PC-3 (cell line): ENCODE data around the gene GALNT11. TPM values are rescaled to one million over a fixed set of nuclear protein-coding genes. Genes with fewer than 3 reads are reported as not detected.

ENCODE experiments used
- ATAC-seq: fragments of 200-7000 bp; cut with Tn5 transposase; 2 replicates; pipeline ENCODE4 v1.9.1; 2020; ENCODE audit warnings: mild to moderate bottlenecking, moderate library complexity
- BruUV-seq: library from RNA; stranded (reverse); fragments of 400-500 nt; replicated peaks from 2 replicates; lab custom pipeline; 2021; lab: Mats Ljungman, UMichigan
- CTCF ChIA-PET: fragments of 300-600 bp; sonication (Branson Sonifier 250); formaldehyde crosslinking; loops from one replicate; lab custom pipeline; 2022; ENCODE audit warnings: antibody characterized with exemption; lab: Charles Lee
- POLR2A ChIA-PET: fragments of 300-600 bp; sonication (Branson Sonifier 250); formaldehyde crosslinking; loops from one replicate; lab custom pipeline; 2022; ENCODE audit warnings: antibody characterized with exemption; ENCODE audit not compliant: unreplicated experiment; lab: Charles Lee
- DNase-seq: peaks from one replicate; pipeline ENCODE4 v3.0.0-alpha.2; 2015
- H2AFZ ChIP-seq: fragments of 300-600 bp; sonication (generic); 2 replicates; pipeline ENCODE4 v1.6.0; 2016; ENCODE audit warnings: antibody characterized with exemption, low read length
- H3F3A ChIP-seq: fragments of 300-600 bp; sonication (generic); one replicate; pipeline ENCODE4 v1.6.0; 2017; ENCODE audit warnings: antibody characterized with exemption, low read length, control low read depth, mild to moderate bottlenecking; ENCODE audit not compliant: unreplicated experiment
- H3K27ac ChIP-seq: fragments of 300-600 bp; sonication (generic); 2 replicates; pipeline ENCODE4 v1.5.1; 2016; ENCODE audit warnings: mild to moderate bottlenecking, low read length
- H3K27me3 ChIP-seq: fragments of 300-600 bp; sonication (generic); 2 replicates; pipeline ENCODE4 v1.6.1; 2016; ENCODE audit warnings: low read length, mixed read lengths
- H3K36me3 ChIP-seq: fragments of 300-600 bp; sonication (generic); 2 replicates; pipeline ENCODE4 v1.6.1; 2016; ENCODE audit warnings: low read depth, mixed run types, low read length, mixed read lengths
- H3K4me1 ChIP-seq: fragments of 300-600 bp; sonication (generic); 2 replicates; pipeline ENCODE4 v1.5.1; 2016; ENCODE audit warnings: low read length; ENCODE audit not compliant: insufficient read depth
- H3K4me2 ChIP-seq: fragments of 300-600 bp; sonication (generic); 2 replicates; pipeline ENCODE4 v1.6.0; 2016; ENCODE audit warnings: low read length
- H3K4me3 ChIP-seq: fragments of 300-600 bp; sonication (generic); 2 replicates; pipeline ENCODE4 v1.5.1; 2016; ENCODE audit warnings: mild to moderate bottlenecking, low read length, mixed read lengths
- H3K79me2 ChIP-seq: fragments of 300-600 bp; sonication (generic); 2 replicates; pipeline ENCODE4 v1.6.1; 2017; ENCODE audit warnings: low read length, mixed read lengths
- H3K9ac ChIP-seq: fragments of 300-600 bp; sonication (generic); 2 replicates; pipeline ENCODE4 v1.6.0; 2016; ENCODE audit warnings: mild to moderate bottlenecking, low read length
- H3K9me2 ChIP-seq: fragments of 300-600 bp; sonication (generic); replicated peaks from 2 replicates; pipeline ENCODE4 v1.6.1; 2016; ENCODE audit warnings: mixed run types, low read length, mixed read lengths
- H3K9me3 ChIP-seq: fragments of 300-600 bp; sonication (generic); 2 replicates; pipeline ENCODE4 v1.6.1; 2016; ENCODE audit warnings: low read length, mixed read lengths
- H4K20me1 ChIP-seq: fragments of 300-600 bp; sonication (generic); 2 replicates; pipeline ENCODE4 v1.6.1; 2016; ENCODE audit warnings: low read length, mixed read lengths
- CTCF ChIP-seq: fragments of 300-600 bp; sonication (generic); conservative IDR thresholded peaks from 2 replicates; pipeline ENCODE4 v1.5.1; 2017; ENCODE audit warnings: antibody characterized with exemption, low read depth, mild to moderate bottlenecking, low read length
- EZH2 ChIP-seq: fragments of 300-600 bp; sonication (generic); IDR thresholded peaks from one replicate; pipeline ENCODE4 v1.6.1; 2017; ENCODE audit warnings: antibody characterized with exemption, mild to moderate bottlenecking, low read length; ENCODE audit not compliant: unreplicated experiment
- EZH2phosphoT487 ChIP-seq: fragments of 300-600 bp; sonication (generic); IDR thresholded peaks from 2 replicates; pipeline ENCODE4 v1.6.1; 2018; ENCODE audit warnings: mild to moderate bottlenecking, antibody characterized with exemption, low read length, borderline replicate concordance
- intact Hi-C: fragments of 100-400 bp; cut with micrococcal nuclease; formaldehyde crosslinking; loops from 2 replicates; pipeline ENCODE4 v1.9.0; 2023
- total RNA-seq: library from RNA; depleted of rRNA; stranded (reverse); fragments of >200 nt; gene quantifications from 2 replicates; pipeline ENCODE4 v1.2.3, GENCODE V29; 2014

The GALNT11 gene
- total RNA-seq, 1 experiment from 2014 or later: 19.5 TPM

- Histone ChIP-seq H3K36me3 (no peaks in the 10 kb centered on the region), H3K4me3 (no peak overlapping the region), H3K9me2 (no peaks in the 10 kb centered on the region), H3K9me3 (no peaks in the 10 kb centered on the region), H3K9ac (no peak overlapping the region), H3K27ac (no peak overlapping the region), H3K4me2 (no peak overlapping the region), H3K79me2 (peaks cover 5% of the 10 kb centered on the region; the same call in 1 of the 2 replicates), H3F3A (no peaks in the 10 kb centered on the region), H4K20me1 (no peaks in the 10 kb centered on the region), H2AFZ (no peak overlapping the region), H3K4me1 (no peaks in the 10 kb centered on the region), H3K27me3 (no peaks in the 10 kb centered on the region)
- no TSS peak for BruUV-seq
- ATAC-seq: no peak
- intact Hi-C loops: no loop called here
- POLR2A ChIA-PET: no interaction called here
- TF ChIP-seq EZH2 (no peak), EZH2phosphoT487 (no peak), CTCF (no peak)
- DNase-seq: no peak
- CTCF ChIA-PET: no interaction called here
These were observed 26.5 kb downstream of the GALNT11 start for GRCh38 chr7:152051968-152052367.

GRCh38 chr7:152052771-152053170 lies 27.3 kb downstream of the GALNT11 start:
- H3K27me3 ChIP-seq: no peaks in the 10 kb centered on the region
- H3K4me3 ChIP-seq: no peak overlapping the region
- no peaks in the 10 kb centered on the region for H3K9me3 ChIP-seq
- no peak overlapping the region for H3K4me2 ChIP-seq
- ChIA-PET CTCF (no interaction called here), POLR2A (no interaction called here)
- no peaks in the 10 kb centered on the region for H3K36me3 ChIP-seq
- TF ChIP-seq EZH2phosphoT487 (no peak), CTCF (no peak)
- no peaks in the 10 kb centered on the region for H3K4me1 ChIP-seq
- no peak for ATAC-seq
- no peaks in the 10 kb centered on the region for H3K9me2 ChIP-seq
- no peak overlapping the region for H2AFZ ChIP-seq
- H3K9ac ChIP-seq: no peak overlapping the region
- no TSS peak for BruUV-seq
- DNase-seq: no peak
- H4K20me1 ChIP-seq: no peaks in the 10 kb centered on the region
- H3K27ac ChIP-seq: no peak overlapping the region
- intact Hi-C loops: no loop called here
- H3F3A ChIP-seq: no peaks in the 10 kb centered on the region
- peaks cover 5% of the 10 kb centered on the region; the same call in 1 of the 2 replicates for H3K79me2 ChIP-seq

GRCh38 chr7:152054367-152055230 lies 29.1 kb downstream of the GALNT11 start:
- Histone ChIP-seq H4K20me1 (no peaks in the 10 kb centered on the region), H3F3A (no peaks in the 10 kb centered on the region), H3K27me3 (no peaks in the 10 kb centered on the region), H3K36me3 (no peaks in the 10 kb centered on the region; the same call in 1 of the 2 replicates), H3K4me3 (no peak overlapping the region), H3K27ac (no peak overlapping the region), H3K9me2 (no peaks in the 10 kb centered on the region), H3K79me2 (peaks cover 5% of the 10 kb centered on the region; the same call in 1 of the 2 replicates), H3K9me3 (no peaks in the 10 kb centered on the region), H3K4me2 (no peak overlapping the region), H3K4me1 (no peaks in the 10 kb centered on the region), H2AFZ (no peak overlapping the region), H3K9ac (no peak overlapping the region)
- DNase-seq (no peak), ATAC-seq (no peak)
- CTCF ChIA-PET: no interaction called here
- BruUV-seq: no TSS peak
- TF ChIP-seq CTCF: no peak
- no peak for TF ChIP-seq EZH2phosphoT487
- no peak for TF ChIP-seq EZH2
- intact Hi-C loops: no loop called here
- POLR2A ChIA-PET: no interaction called here
